H54 (cell line): ENCODE results near the gene SMG6.

ENCODE experiments used
- DNase-seq: peaks from one replicate; pipeline ENCODE4 v3.0.0; 2011; ENCODE audit warnings: low spot score, mixed read lengths; ENCODE audit not compliant: insufficient read length
- FAIRE-seq: peaks from 3 replicates; lab custom pipeline; 2011; peaks lifted over from hg19 to GRCh38; lab: Jason Lieb, UNC
- POLR2A ChIP-seq: IDR thresholded peaks from 2 replicates; pipeline ENCODE4 v1.6.1; 2011; ENCODE audit warnings: low read depth, mild to moderate bottlenecking, low read length

Gene SMG6

GRCh38 chr17:2198927-2199326 lies 104.7 kb downstream of the SMG6 start:
- no peak for TF ChIP-seq POLR2A
- FAIRE-seq (no peak), DNase-seq (no peak)

- FAIRE-seq (no peak), DNase-seq (no peak)
- no peak for TF ChIP-seq POLR2A
These were observed 106.3 kb downstream of the SMG6 start for GRCh38 chr17:2197271-2197670.

GRCh38 chr17:2195729-2196128 lies 107.9 kb downstream of the SMG6 start:
- no peak for FAIRE-seq
- DNase-seq: no peak
- no peak for TF ChIP-seq POLR2A

- TF ChIP-seq POLR2A: no peak
- no peak for DNase-seq
- FAIRE-seq: no peak
These were observed 108.7 kb downstream of the SMG6 start for GRCh38 chr17:2194889-2195335.

GRCh38 chr17:2192367-2193057 lies 111.1 kb downstream of the SMG6 start:
- DNase-seq (peak; percentile 66), FAIRE-seq (peak; percentile 87)
- no peak for TF ChIP-seq POLR2A

- no peak for TF ChIP-seq POLR2A
These were observed 111.8 kb downstream of the SMG6 start for GRCh38 chr17:2191785-2192184.

GRCh38 chr17:2191227-2191626 lies 112.4 kb downstream of the SMG6 start:
- no peak for DNase-seq
- no peak for FAIRE-seq
- TF ChIP-seq POLR2A: no peak

More at GRCh38 chr17:2191785-2192184, 111.8 kb downstream of the SMG6 start:
- DNase-seq: no peak
- FAIRE-seq: no peak

GRCh38 chr17:2190014-2190413 lies 113.6 kb downstream of the SMG6 start:
- DNase-seq: no peak
- FAIRE-seq: no peak
- no peak for TF ChIP-seq POLR2A

- no peak for DNase-seq
- TF ChIP-seq POLR2A: no peak
- FAIRE-seq: no peak
These were observed 114.5 kb downstream of the SMG6 start for GRCh38 chr17:2188971-2189630.

GRCh38 chr17:2187758-2188157 lies 115.8 kb downstream of the SMG6 start:
- TF ChIP-seq POLR2A: no peak
- no peak for FAIRE-seq
- no peak for DNase-seq

GRCh38 chr17:2186937-2187336 lies 116.6 kb downstream of the SMG6 start:
- no peak for TF ChIP-seq POLR2A
- no peak for DNase-seq

GRCh38 chr17:2184993-2185931 lies 118.3 kb downstream of the SMG6 start:
- no peak for TF ChIP-seq POLR2A
- FAIRE-seq: no peak
- DNase-seq: no peak

More at GRCh38 chr17:2186937-2187336, 116.6 kb downstream of the SMG6 start:
- FAIRE-seq: no peak

- FAIRE-seq: no peak
- TF ChIP-seq POLR2A: no peak
- no peak for DNase-seq
These were observed 120.2 kb downstream of the SMG6 start for GRCh38 chr17:2183346-2183745.
